ENCODE results near the gene CORO1C.

DNA sequence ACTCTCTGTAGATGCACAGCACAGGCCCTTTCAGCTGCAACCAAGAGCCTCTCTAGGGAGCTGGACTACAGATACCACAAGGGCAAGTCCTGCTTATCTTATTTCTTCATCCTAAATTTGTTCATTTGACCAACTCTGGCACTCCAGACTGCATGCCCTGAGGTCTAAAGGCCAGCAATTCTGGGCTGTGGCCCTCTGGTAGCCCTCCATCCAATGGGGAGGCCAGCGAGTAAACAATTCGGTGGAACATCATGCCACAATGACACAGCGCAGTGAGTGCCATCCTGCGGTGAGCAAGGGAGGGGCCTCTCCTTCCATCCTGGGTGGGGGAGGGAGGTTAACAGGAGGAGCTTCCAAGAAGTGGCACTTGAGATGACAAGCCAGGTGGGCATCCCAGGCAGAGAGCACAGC is 97.0 kb downstream of the CORO1C start:
- TF ChIP-seq CTCF (IDR thresholded peaks at IDR 0.05; ENCODE audit: low read depth, low read length), result peak; percentile 25
- TF ChIP-seq EZH2phosphoT487 (IDR thresholded peaks at IDR 0.05; ENCODE audit: low read depth), result no peak
